ENCODE measurements around the gene ODAPH. TPM values are rescaled to one million over a fixed set of nuclear protein-coding genes. Genes with fewer than 3 reads are reported as not detected.
"Not testable (repeated sequence)": the region's sequence is repeated elsewhere in the genome, so short reads cannot be mapped to it uniquely, and the experiment has no call there.

ODAPH gene
- total and polyA plus RNA-seq, 8 donors = 0.31 to 0.71 (median 0.54) TPM; not detected in 5

- Histone ChIP-seq H3K4me1 (no peaks in the 10 kb centered on the region), H3K36me3 (peaks cover 0 to 85% of the 10 kb centered on the region in 2 donors), H3K27ac (no peak overlapping the region), H3K4me3 (no peak overlapping the region), H3K27me3 (no peaks in the 10 kb centered on the region), H3K9me3 (no peaks in the 10 kb centered on the region)
- intact Hi-C loops (cut with DNase I) = no loop called here
- no peak for ATAC-seq
- no peak for DNase-seq
- TF ChIP-seq CTCF (IDR thresholded peaks at IDR 0.05) = no peak
These were observed 30.0 kb upstream of the ODAPH start for GRCh38 chr4:75525910-75526309.

- Histone ChIP-seq H3K9me3 (peaks cover 0 to 8% of the 10 kb centered on the region in 2 donors), H3K27me3 (no peaks in the 10 kb centered on the region), H3K27ac (no peak overlapping the region), H3K4me3 (no peak overlapping the region), H3K4me1 (no peaks in the 10 kb centered on the region), H3K36me3 (peaks cover 0 to 97% of the 10 kb centered on the region in 2 donors)
- ATAC-seq = no peak
- intact Hi-C loops (cut with DNase I) = no loop called here
- DNase-seq = no peak
- TF ChIP-seq CTCF (IDR thresholded peaks at IDR 0.05) = no peak
These were observed 28.4 kb upstream of the ODAPH start for GRCh38 chr4:75527482-75527881.

GRCh38 chr4:75530556-75531322 lies 25.1 kb upstream of the ODAPH start:
- ATAC-seq (no peak), DNase-seq (no peak)
- Histone ChIP-seq H3K27me3 (no peaks in the 10 kb centered on the region), H3K27ac (no peak overlapping the region), H3K36me3 (peaks cover 0 to 79% of the 10 kb centered on the region in 2 donors), H3K4me1 (no peaks in the 10 kb centered on the region), H3K4me3 (no peak overlapping the region), H3K9me3 (peaks cover 0 to 20% of the 10 kb centered on the region in 2 donors)
- no peak for TF ChIP-seq CTCF (IDR thresholded peaks at IDR 0.05)
- intact Hi-C loops (cut with DNase I) = no loop called here

- H3K4me3 ChIP-seq; H3K27ac ChIP-seq; H3K4me1 ChIP-seq; ATAC-seq; DNase-seq; H3K27me3 ChIP-seq; intact Hi-C loops (cut with DNase I): not testable (repeated sequence)
- Histone ChIP-seq H3K9me3 (peaks cover 0 to 20% of the 10 kb centered on the region in 2 donors), H3K36me3 (peaks cover 0 to 70% of the 10 kb centered on the region in 2 donors)
These were observed 24.2 kb upstream of the ODAPH start for GRCh38 chr4:75531536-75532143.

- Histone ChIP-seq H3K36me3 (peaks cover 0 to 53% of the 10 kb centered on the region in 2 donors), H3K9me3 (peaks cover 0 to 20% of the 10 kb centered on the region in 2 donors)
- DNase-seq; H3K4me3 ChIP-seq; ATAC-seq; H3K27me3 ChIP-seq; H3K27ac ChIP-seq; H3K4me1 ChIP-seq; intact Hi-C loops (cut with DNase I): not testable (repeated sequence)
These were observed 22.5 kb upstream of the ODAPH start for GRCh38 chr4:75533339-75533887.

GRCh38 chr4:75533926-75534325 lies 21.9 kb upstream of the ODAPH start:
- intact Hi-C loops (cut with DNase I); DNase-seq; H3K4me1 ChIP-seq: not testable (repeated sequence)

GRCh38 chr4:75537308-75537707 lies 18.6 kb upstream of the ODAPH start:
- peaks cover 0 to 13% of the 10 kb centered on the region in 2 donors for H3K9me3 ChIP-seq
- H3K4me3 ChIP-seq; H3K27ac ChIP-seq; ATAC-seq; intact Hi-C loops (cut with DNase I); H3K27me3 ChIP-seq; DNase-seq; H3K4me1 ChIP-seq: not testable (repeated sequence)
- peaks cover 0 to 14% of the 10 kb centered on the region in 2 donors for H3K36me3 ChIP-seq

More at GRCh38 chr4:75533926-75534325, 21.9 kb upstream of the ODAPH start:
- not testable (repeated sequence) for H3K27ac ChIP-seq, H3K4me3 ChIP-seq, H3K27me3 ChIP-seq, ATAC-seq
- peaks cover 0 to 20% of the 10 kb centered on the region in 2 donors for H3K9me3 ChIP-seq
- peaks cover 0 to 48% of the 10 kb centered on the region in 2 donors for H3K36me3 ChIP-seq
